Panc1 (cell line): ENCODE results near the gene SLC39A7. TPM values are rescaled to one million over a fixed set of nuclear protein-coding genes. Genes with fewer than 3 reads are reported as not detected.

Experiments used
- ATAC-seq: fragments of 200-7000 bp; cut with Tn5 transposase; 2 replicates; pipeline ENCODE4 v1.9.1; 2020; ENCODE audit warnings: mild to moderate bottlenecking, moderate library complexity
- BruUV-seq: library from RNA; stranded (reverse); fragments of 400-500 nt; replicated peaks from 2 replicates; lab custom pipeline; 2021; lab: Mats Ljungman, UMichigan
- CTCF ChIA-PET: fragments of 300-600 bp; sonication (Branson Sonifier 250); formaldehyde crosslinking; loops from one replicate; lab custom pipeline; 2022; ENCODE audit warnings: antibody characterized with exemption; lab: Charles Lee
- POLR2A ChIA-PET: fragments of 300-600 bp; sonication (Branson Sonifier 250); formaldehyde crosslinking; loops from one replicate; lab custom pipeline; 2022; ENCODE audit warnings: antibody characterized with exemption; lab: Charles Lee
- DNase-seq: peaks from one replicate; pipeline ENCODE4 v3.0.0-alpha.2; 2010; ENCODE audit warnings: low read depth, low spot score
- H3K27ac ChIP-seq: 2 replicates; pipeline ENCODE4 v1.5.1; 2011; ENCODE audit warnings: mild to moderate bottlenecking, low read length, inconsistent platforms
- H3K27me3 ChIP-seq: fragments of 200-500 bp; sonication (Bioruptor generic); 2 replicates; pipeline ENCODE4 v1.6.0; 2014; ENCODE audit warnings: low read length, inconsistent platforms; ENCODE audit not compliant: control insufficient read depth, insufficient read depth
- H3K36me3 ChIP-seq: fragments of 200-500 bp; sonication (Bioruptor generic); 2 replicates; pipeline ENCODE4 v1.5.1; 2014; ENCODE audit warnings: inconsistent platforms, mild to moderate bottlenecking, low read length, moderate library complexity; ENCODE audit not compliant: control insufficient read depth, insufficient read depth
- H3K4me1 ChIP-seq: 2 replicates; pipeline ENCODE4 v1.5.1; 2011; ENCODE audit warnings: inconsistent platforms, mild to moderate bottlenecking, low read length, moderate library complexity; ENCODE audit not compliant: control insufficient read depth, insufficient read depth
- H3K4me3 ChIP-seq, 2 experiments: 2 replicates each; pipeline ENCODE4 v1.5.1; 2011 to 2012; ENCODE audit warnings: low read depth in 2 of 2, low read length in 2 of 2, mild to moderate bottlenecking in 2 of 2, inconsistent platforms in 1 of 2, moderate library complexity in 1 of 2
- H3K9me3 ChIP-seq: fragments of 200-500 bp; sonication (Bioruptor generic); 2 replicates; pipeline ENCODE4 v1.5.1; 2014; ENCODE audit warnings: low read depth, mild to moderate bottlenecking, inconsistent platforms, low read length, moderate library complexity; ENCODE audit not compliant: control insufficient read depth, insufficient read depth
- POLR2AphosphoS5 ChIP-seq: IDR thresholded peaks from 2 replicates; pipeline ENCODE4 v1.6.1; 2012; ENCODE audit warnings: mild to moderate bottlenecking, low read depth, low read length, moderate library complexity
- SIN3A ChIP-seq: IDR thresholded peaks from 2 replicates; pipeline ENCODE4 v1.6.1; 2012; ENCODE audit warnings: low read depth, mild to moderate bottlenecking, low read length, moderate library complexity, borderline replicate concordance; ENCODE audit not compliant: insufficient read depth
- TCF7L2 ChIP-seq: IDR thresholded peaks from 2 replicates; pipeline ENCODE4 v1.6.1; 2011; ENCODE audit warnings: mild to moderate bottlenecking, low read depth, low read length, inconsistent platforms
- in situ Hi-C: cut with HindIII; loops from 2 replicates; pipeline ENCODE4 v1.10.0; 2016; ENCODE audit warnings: low sequenced_read_pairs, low pct_unique_long_range_greater_than_20kb
- intact Hi-C: fragments of 100-400 bp; cut with micrococcal nuclease; formaldehyde crosslinking; loops from one replicate; pipeline ENCODE4 v1.10.0; 2022; ENCODE audit not compliant: unreplicated experiment
- total RNA-seq: library from RNA; stranded (reverse); gene quantifications from one replicate; pipeline ENCODE4 v1.2.1, GENCODE V29; 2021; ENCODE audit not compliant: unreplicated experiment
- TF ChIP-seq, protein P1 (sequence below), 2 experiments: IDR thresholded peaks; 2 replicates each; pipeline ENCODE4 v1.6.1; 2011 to 2012; ENCODE audit warnings: low read depth in 2 of 2, control low read depth in 1 of 2, low read length in 1 of 2, mild to moderate bottlenecking in 1 of 2, moderate library complexity in 1 of 2; ENCODE audit not compliant: insufficient read depth in 1 of 2
- TF ChIP-seq, protein P2 (sequence below): fragments of 450-650 bp; IDR thresholded peaks from 2 replicates; pipeline ENCODE4 v1.5.1; 2017; ENCODE audit warnings: mild to moderate bottlenecking

The SLC39A7 gene
- total RNA-seq, 1 experiment from 2014 or later: 135 TPM

DNA sequence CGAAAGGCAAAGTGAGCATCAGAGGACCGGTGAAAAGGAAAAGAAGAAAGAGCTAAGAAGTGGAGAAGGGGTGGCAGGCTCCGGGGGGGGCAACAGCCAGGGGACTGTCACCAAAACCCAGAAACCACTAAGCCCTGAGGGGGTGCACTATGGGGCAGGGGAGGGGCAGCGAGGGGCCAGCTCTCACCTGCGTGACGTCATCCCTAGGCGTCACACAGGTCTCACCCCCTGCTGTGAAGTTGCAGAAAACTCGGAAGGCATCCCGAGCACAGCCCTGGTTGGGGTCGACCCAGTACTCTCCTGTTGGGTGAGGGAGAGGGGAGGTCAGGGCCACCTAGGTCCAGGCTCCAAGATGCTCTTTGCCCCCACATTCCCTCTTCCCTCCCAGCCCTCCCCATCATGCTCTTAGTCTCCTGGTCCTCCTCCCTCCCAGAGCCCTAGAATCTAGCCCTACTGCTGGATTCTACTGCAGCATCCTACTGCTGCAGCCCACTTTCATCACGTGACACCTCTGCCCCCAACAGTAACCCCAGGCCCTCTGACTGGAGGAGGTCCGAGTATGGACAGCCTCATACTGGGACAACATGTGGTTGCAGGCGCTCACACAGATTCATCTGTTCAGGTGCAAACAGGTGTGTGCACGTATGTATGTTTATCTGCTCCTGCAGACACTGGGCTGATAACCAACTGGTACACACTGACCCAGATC, 35.8 kb upstream of the SLC39A7 start:
- POLR2A ChIA-PET: no interaction called here
- CTCF ChIA-PET: interaction anchor here (0.5 kb wide), 1 partner anchor 63 kb away, joined by 3 read pairs; no protein-coding TSS in a partner anchor
- no peak overlapping the region for H3K27ac ChIP-seq
- BruUV-seq: no TSS peak
- H3K4me1 ChIP-seq: peaks cover 13% of the 10 kb centered on the region
- TF ChIP-seq POLR2AphosphoS5 (no peak), SIN3A (no peak), TCF7L2 (no peak)
- TF ChIP-seq, protein P1, sequence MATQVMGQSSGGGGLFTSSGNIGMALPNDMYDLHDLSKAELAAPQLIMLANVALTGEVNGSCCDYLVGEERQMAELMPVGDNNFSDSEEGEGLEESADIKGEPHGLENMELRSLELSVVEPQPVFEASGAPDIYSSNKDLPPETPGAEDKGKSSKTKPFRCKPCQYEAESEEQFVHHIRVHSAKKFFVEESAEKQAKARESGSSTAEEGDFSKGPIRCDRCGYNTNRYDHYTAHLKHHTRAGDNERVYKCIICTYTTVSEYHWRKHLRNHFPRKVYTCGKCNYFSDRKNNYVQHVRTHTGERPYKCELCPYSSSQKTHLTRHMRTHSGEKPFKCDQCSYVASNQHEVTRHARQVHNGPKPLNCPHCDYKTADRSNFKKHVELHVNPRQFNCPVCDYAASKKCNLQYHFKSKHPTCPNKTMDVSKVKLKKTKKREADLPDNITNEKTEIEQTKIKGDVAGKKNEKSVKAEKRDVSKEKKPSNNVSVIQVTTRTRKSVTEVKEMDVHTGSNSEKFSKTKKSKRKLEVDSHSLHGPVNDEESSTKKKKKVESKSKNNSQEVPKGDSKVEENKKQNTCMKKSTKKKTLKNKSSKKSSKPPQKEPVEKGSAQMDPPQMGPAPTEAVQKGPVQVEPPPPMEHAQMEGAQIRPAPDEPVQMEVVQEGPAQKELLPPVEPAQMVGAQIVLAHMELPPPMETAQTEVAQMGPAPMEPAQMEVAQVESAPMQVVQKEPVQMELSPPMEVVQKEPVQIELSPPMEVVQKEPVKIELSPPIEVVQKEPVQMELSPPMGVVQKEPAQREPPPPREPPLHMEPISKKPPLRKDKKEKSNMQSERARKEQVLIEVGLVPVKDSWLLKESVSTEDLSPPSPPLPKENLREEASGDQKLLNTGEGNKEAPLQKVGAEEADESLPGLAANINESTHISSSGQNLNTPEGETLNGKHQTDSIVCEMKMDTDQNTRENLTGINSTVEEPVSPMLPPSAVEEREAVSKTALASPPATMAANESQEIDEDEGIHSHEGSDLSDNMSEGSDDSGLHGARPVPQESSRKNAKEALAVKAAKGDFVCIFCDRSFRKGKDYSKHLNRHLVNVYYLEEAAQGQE (IDR thresholded peaks at IDR 0.05; ENCODE audit: insufficient read depth in 1 of 2, low read depth in 2 of 2, low read length in 1 of 2): no peak
- TF ChIP-seq, protein P2, sequence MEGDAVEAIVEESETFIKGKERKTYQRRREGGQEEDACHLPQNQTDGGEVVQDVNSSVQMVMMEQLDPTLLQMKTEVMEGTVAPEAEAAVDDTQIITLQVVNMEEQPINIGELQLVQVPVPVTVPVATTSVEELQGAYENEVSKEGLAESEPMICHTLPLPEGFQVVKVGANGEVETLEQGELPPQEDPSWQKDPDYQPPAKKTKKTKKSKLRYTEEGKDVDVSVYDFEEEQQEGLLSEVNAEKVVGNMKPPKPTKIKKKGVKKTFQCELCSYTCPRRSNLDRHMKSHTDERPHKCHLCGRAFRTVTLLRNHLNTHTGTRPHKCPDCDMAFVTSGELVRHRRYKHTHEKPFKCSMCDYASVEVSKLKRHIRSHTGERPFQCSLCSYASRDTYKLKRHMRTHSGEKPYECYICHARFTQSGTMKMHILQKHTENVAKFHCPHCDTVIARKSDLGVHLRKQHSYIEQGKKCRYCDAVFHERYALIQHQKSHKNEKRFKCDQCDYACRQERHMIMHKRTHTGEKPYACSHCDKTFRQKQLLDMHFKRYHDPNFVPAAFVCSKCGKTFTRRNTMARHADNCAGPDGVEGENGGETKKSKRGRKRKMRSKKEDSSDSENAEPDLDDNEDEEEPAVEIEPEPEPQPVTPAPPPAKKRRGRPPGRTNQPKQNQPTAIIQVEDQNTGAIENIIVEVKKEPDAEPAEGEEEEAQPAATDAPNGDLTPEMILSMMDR: no peak
- H3K9me3 ChIP-seq: no peaks in the 10 kb centered on the region
- intact Hi-C loops (no loop called here), in situ Hi-C loops (no loop called here)
- no peaks in the 10 kb centered on the region for H3K36me3 ChIP-seq
- no peak for DNase-seq
- no peaks in the 10 kb centered on the region for H3K27me3 ChIP-seq
- H3K4me3 ChIP-seq: no peak overlapping the region
- no peak for ATAC-seq

DNA sequence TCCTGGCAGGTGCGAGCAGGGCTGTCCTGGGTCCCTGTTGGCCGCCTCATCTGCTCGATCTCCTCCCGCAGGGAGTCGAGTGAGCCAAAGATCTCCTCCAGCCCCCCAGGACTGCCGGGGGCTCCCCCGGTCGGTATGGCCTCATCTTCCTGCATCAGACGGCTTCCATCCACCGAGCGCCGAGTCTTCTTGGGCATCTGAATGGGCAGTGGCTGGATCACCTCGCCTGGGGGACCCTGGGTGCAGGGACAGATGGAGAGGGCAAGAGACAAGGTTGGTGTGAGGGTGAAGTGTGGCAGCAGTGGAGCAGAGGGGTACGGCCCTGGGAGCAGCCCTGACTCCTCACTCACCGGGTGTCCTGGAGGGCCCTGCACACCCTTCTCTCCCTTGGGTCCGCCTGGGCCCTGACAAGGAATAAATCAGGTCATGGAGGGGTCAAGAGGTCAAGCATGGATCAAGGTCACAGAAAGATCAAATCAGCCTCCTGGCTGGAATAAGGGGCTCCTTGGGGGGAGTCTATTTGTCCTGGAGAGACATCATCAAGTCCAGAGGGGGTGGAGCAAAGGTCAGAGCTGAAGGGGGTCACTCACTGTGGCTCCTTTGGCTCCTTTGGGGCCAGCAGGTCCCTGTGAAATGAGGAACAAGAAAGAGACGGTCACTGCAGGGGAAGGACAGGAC, 34.9 kb upstream of the SLC39A7 start:
- POLR2A ChIA-PET: no interaction called here

More for the DNA sequence above, 34.9 kb upstream of the SLC39A7 start:
- in situ Hi-C loops: no loop called here
- peaks cover 13% of the 10 kb centered on the region for H3K4me1 ChIP-seq
- H3K27me3 ChIP-seq: no peaks in the 10 kb centered on the region
- H3K27ac ChIP-seq: no peak overlapping the region
- no peaks in the 10 kb centered on the region for H3K36me3 ChIP-seq
- intact Hi-C loops: no loop called here
- H3K9me3 ChIP-seq: no peaks in the 10 kb centered on the region
- TF ChIP-seq, protein P1 (IDR thresholded peaks at IDR 0.05; ENCODE audit: insufficient read depth in 1 of 2, low read depth in 2 of 2, low read length in 1 of 2): no peak
- no peak for TF ChIP-seq TCF7L2
- no peak for TF ChIP-seq POLR2AphosphoS5
- no peak for TF ChIP-seq SIN3A
- TF ChIP-seq, protein P2: no peak
- BruUV-seq: no TSS peak
- DNase-seq (no peak), ATAC-seq (no peak)
- no peak overlapping the region for H3K4me3 ChIP-seq
- CTCF ChIA-PET: no interaction called here
